ENCODE results near the gene BOLL. TPM values are rescaled to one million over a fixed set of nuclear protein-coding genes. Genes with fewer than 3 reads are reported as not detected.
A peak's percentile ranks its signal among the peaks of the same experiment; 100 is the strongest.

Gene BOLL
- total and polyA plus RNA-seq, 5 donors = 0.11 TPM; not detected in 4

- Histone ChIP-seq H3K4me3 (ENCODE audit: low read length) (no peak overlapping the region), H3K9me3 (ENCODE audit: control insufficient read depth, low read length) (no peaks in the 10 kb centered on the region), H3K27me3 (ENCODE audit: control insufficient read depth, insufficient read depth) (no peaks in the 10 kb centered on the region), H3K4me1 (ENCODE audit: control insufficient read depth, insufficient read depth, low read length) (no peaks in the 10 kb centered on the region), H3K27ac (ENCODE audit: low read length) (peak overlapping the region; percentile 66)
- intact Hi-C loops (cut with DNase I) = loop anchor here (5.0 to 10.0 kb wide), 5 partner anchors 86 to 318 kb away; no protein-coding TSS in a partner anchor
- DNase-seq (no peak), ATAC-seq (no peak)
- WGBS = 71% methylated on average over 5 of the region's 5 CpGs
Observed at GRCh38 chr2:197809064-197809463, 23.9 kb upstream of the BOLL start.

- no peaks in the 10 kb centered on the region for H3K27me3 ChIP-seq (ENCODE audit: control insufficient read depth, insufficient read depth)
- H3K4me1 ChIP-seq (ENCODE audit: control insufficient read depth, insufficient read depth, low read length) = no peaks in the 10 kb centered on the region
- WGBS = 20% methylated on average over 11 of the region's 11 CpGs
- intact Hi-C loops (cut with DNase I) = loop anchor here (5.0 to 10.0 kb wide), 5 partner anchors 89 to 321 kb away; no protein-coding TSS in a partner anchor
- peak overlapping the region; percentile 31 for H3K27ac ChIP-seq (ENCODE audit: low read length)
- DNase-seq = no peak
- H3K4me3 ChIP-seq (ENCODE audit: low read length) = peak overlapping the region; percentile 69
- ATAC-seq = no peak
- no peaks in the 10 kb centered on the region for H3K9me3 ChIP-seq (ENCODE audit: control insufficient read depth, low read length)
Observed at GRCh38 chr2:197805715-197806633, 20.9 kb upstream of the BOLL start.

GRCh38 chr2:197804758-197805714 is 19.9 kb upstream of the BOLL start:
- WGBS = under 1% methylated on average over 92 of the region's 92 CpGs
- ATAC-seq (peak; percentile 31 to 38), DNase-seq (peak; percentile 15 to 72 (median 69))
- Histone ChIP-seq H3K27me3 (ENCODE audit: control insufficient read depth, insufficient read depth) (no peaks in the 10 kb centered on the region), H3K27ac (ENCODE audit: low read length) (peak overlapping the region; percentile 31), H3K9me3 (ENCODE audit: control insufficient read depth, low read length) (no peaks in the 10 kb centered on the region), H3K4me3 (ENCODE audit: low read length) (peak overlapping the region; percentile 69), H3K4me1 (ENCODE audit: control insufficient read depth, insufficient read depth, low read length) (no peaks in the 10 kb centered on the region)
- intact Hi-C loops (cut with DNase I) = loop anchor here (5.0 to 10.0 kb wide), 7 partner anchors 90 to 492 kb away; no protein-coding TSS in a partner anchor

GRCh38 chr2:197804049-197804757 is 19.1 kb upstream of the BOLL start, which contains the start of gene PLCL1:
PLCL1 (plus strand) TSS chr2:197804593.
- intact Hi-C loops (cut with DNase I) = loop anchor here (5.0 to 10.0 kb wide), 7 partner anchors 91 to 493 kb away; no protein-coding TSS in a partner anchor
- Histone ChIP-seq H3K4me1 (ENCODE audit: control insufficient read depth, insufficient read depth, low read length) (no peaks in the 10 kb centered on the region), H3K27me3 (ENCODE audit: control insufficient read depth, insufficient read depth) (no peaks in the 10 kb centered on the region), H3K4me3 (ENCODE audit: low read length) (peak within 1 kb of the TSS; percentile 69), H3K9me3 (ENCODE audit: control insufficient read depth, low read length) (no peaks in the 10 kb centered on the region), H3K27ac (ENCODE audit: low read length) (peak within 1 kb of the TSS; percentile 70)
- WGBS = 1% methylated on average over 50 of the region's 50 CpGs
- DNase-seq = peak; percentile 94 to 97 (median 97)
- peak; percentile 97 to 98 for ATAC-seq

GRCh38 chr2:197803033-197803444 is 17.9 kb upstream of the BOLL start:
- Histone ChIP-seq H3K9me3 (ENCODE audit: control insufficient read depth, low read length) (no peaks in the 10 kb centered on the region), H3K4me3 (ENCODE audit: low read length) (no peak overlapping the region), H3K27me3 (ENCODE audit: control insufficient read depth, insufficient read depth) (no peaks in the 10 kb centered on the region), H3K4me1 (ENCODE audit: control insufficient read depth, insufficient read depth, low read length) (peaks cover 1% of the 10 kb centered on the region), H3K27ac (ENCODE audit: low read length) (no peak overlapping the region)
- DNase-seq (peak in 1 of 3 donors; percentile 33), ATAC-seq (peak; percentile 66 to 70)
- intact Hi-C loops (cut with DNase I) = loop anchor here (2.0 to 10.0 kb wide), 9 partner anchors 92 to 494 kb away; no protein-coding TSS in a partner anchor
- WGBS = 16% methylated on average over 2 of the region's 2 CpGs

- H3K4me1 ChIP-seq (ENCODE audit: control insufficient read depth, insufficient read depth, low read length) = peaks cover 1% of the 10 kb centered on the region
- no peaks in the 10 kb centered on the region for H3K9me3 ChIP-seq (ENCODE audit: control insufficient read depth, low read length)
- H3K27me3 ChIP-seq (ENCODE audit: control insufficient read depth, insufficient read depth) = no peaks in the 10 kb centered on the region
- no peak overlapping the region for H3K27ac ChIP-seq (ENCODE audit: low read length)
- H3K4me3 ChIP-seq (ENCODE audit: low read length) = no peak overlapping the region
- intact Hi-C loops (cut with DNase I) = loop anchor here (5.0 to 10.0 kb wide), 7 partner anchors 94 to 496 kb away; no protein-coding TSS in a partner anchor
- no peak for DNase-seq
- ATAC-seq = no peak
Observed at GRCh38 chr2:197801033-197801432, 15.9 kb upstream of the BOLL start.

GRCh38 chr2:197800091-197800490 is 15.0 kb upstream of the BOLL start:
- H3K27me3 ChIP-seq (ENCODE audit: control insufficient read depth, insufficient read depth) = no peaks in the 10 kb centered on the region
- DNase-seq (no peak), ATAC-seq (no peak)
- H3K4me3 ChIP-seq (ENCODE audit: low read length) = no peak overlapping the region
- 66% methylated on average over 2 of the region's 2 CpGs for WGBS
- no peaks in the 10 kb centered on the region for H3K9me3 ChIP-seq (ENCODE audit: control insufficient read depth, low read length)
- intact Hi-C loops (cut with DNase I) = loop anchor here (5.0 to 10.0 kb wide), 7 partner anchors 95 to 497 kb away; no protein-coding TSS in a partner anchor
- no peak overlapping the region for H3K27ac ChIP-seq (ENCODE audit: low read length)
- H3K4me1 ChIP-seq (ENCODE audit: control insufficient read depth, insufficient read depth, low read length) = peaks cover 1% of the 10 kb centered on the region

GRCh38 chr2:197799068-197799467 is 13.9 kb upstream of the BOLL start:
- Histone ChIP-seq H3K4me1 (ENCODE audit: control insufficient read depth, insufficient read depth, low read length) (peaks cover 1% of the 10 kb centered on the region), H3K27me3 (ENCODE audit: control insufficient read depth, insufficient read depth) (no peaks in the 10 kb centered on the region), H3K27ac (ENCODE audit: low read length) (no peak overlapping the region), H3K9me3 (ENCODE audit: control insufficient read depth, low read length) (no peaks in the 10 kb centered on the region), H3K4me3 (ENCODE audit: low read length) (no peak overlapping the region)
- ATAC-seq (no peak), DNase-seq (no peak)
- WGBS = 52% methylated on average over 3 of the region's 3 CpGs
- intact Hi-C loops (cut with DNase I) = no loop called here

- peak in 1 of 2 donors; percentile 18 for ATAC-seq
- Histone ChIP-seq H3K4me1 (ENCODE audit: control insufficient read depth, insufficient read depth, low read length) (peaks cover 1% of the 10 kb centered on the region), H3K27me3 (ENCODE audit: control insufficient read depth, insufficient read depth) (no peaks in the 10 kb centered on the region), H3K9me3 (ENCODE audit: control insufficient read depth, low read length) (no peaks in the 10 kb centered on the region), H3K27ac (ENCODE audit: low read length) (no peak overlapping the region), H3K4me3 (ENCODE audit: low read length) (no peak overlapping the region)
- intact Hi-C loops (cut with DNase I) = no loop called here
- DNase-seq = no peak
- WGBS = 41% methylated on average over 4 of the region's 4 CpGs
Observed at GRCh38 chr2:197798187-197798586, 13.1 kb upstream of the BOLL start.

- Histone ChIP-seq H3K4me1 (ENCODE audit: control insufficient read depth, insufficient read depth, low read length) (peaks cover 1% of the 10 kb centered on the region), H3K27ac (ENCODE audit: low read length) (no peak overlapping the region), H3K27me3 (ENCODE audit: control insufficient read depth, insufficient read depth) (no peaks in the 10 kb centered on the region), H3K4me3 (ENCODE audit: low read length) (no peak overlapping the region), H3K9me3 (ENCODE audit: control insufficient read depth, low read length) (no peaks in the 10 kb centered on the region)
- ATAC-seq (no peak), DNase-seq (no peak)
- intact Hi-C loops (cut with DNase I) = no loop called here
Observed at GRCh38 chr2:197795277-197795676, 10.2 kb upstream of the BOLL start.

Measured in right cardiac atrium (tissue), 5 donors.